GM11168 (cell line): ENCODE measurements around the gene SCUBE2.
"Not testable (repeated sequence)": the region's sequence is repeated elsewhere in the genome, so short reads cannot be mapped to it uniquely, and the experiment has no call there.

Experiments
- in situ Hi-C: fragments of 300-500 bp; cut with MboI; formaldehyde crosslinking; loops from one replicate; pipeline ENCODE4 v1.12.0; 2022; ENCODE audit warnings: low sequenced_read_pairs; ENCODE audit not compliant: unreplicated experiment

SCUBE2 gene

GRCh38 chr11:8979365-8979764, 112.0 kb downstream of the SCUBE2 start:
- in situ Hi-C loops: not testable (repeated sequence)

DNA sequence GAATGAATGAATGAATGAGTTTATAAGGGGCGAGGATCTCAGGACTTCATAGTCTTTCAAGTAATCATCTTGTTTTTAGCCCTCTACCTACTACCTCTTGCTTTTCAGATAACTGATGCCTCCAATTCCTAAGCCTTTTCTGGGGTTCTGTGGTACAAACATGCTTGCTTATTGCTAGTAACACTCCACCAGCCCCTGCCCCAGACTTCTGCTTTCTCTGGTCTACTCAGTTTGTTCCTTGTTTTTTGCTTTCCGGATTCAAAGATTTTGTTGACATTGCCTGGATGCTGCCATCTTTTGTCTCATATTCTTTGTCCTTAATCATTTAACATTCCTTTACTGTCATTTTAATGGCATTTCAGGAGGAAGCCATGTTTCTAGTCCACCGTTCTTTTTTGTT, 118.3 kb downstream of the SCUBE2 start:
- in situ Hi-C loops: loop anchor here (25.0 kb wide), 1 partner anchor 286 kb away; the partner anchor contains the start of genes RPL27A and TRIM66

DNA sequence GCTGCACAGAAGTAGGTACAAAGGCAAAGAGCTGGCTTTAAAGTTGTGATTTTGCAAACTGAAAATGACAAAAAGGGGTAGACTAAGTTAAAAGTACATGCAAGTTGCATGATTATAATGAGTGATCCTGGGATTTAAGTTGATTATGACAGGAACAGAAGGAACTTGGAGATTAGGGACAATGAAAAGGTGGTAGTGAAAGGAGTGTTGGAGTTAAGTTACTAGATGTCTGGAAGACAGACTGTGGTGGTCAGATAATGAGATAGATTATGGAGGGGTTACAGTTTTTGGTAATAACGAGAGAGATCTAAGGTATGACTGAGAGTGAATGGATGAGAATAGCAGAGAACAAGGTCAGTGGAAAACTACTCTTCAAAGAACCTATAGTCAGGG, 119.5 kb downstream of the SCUBE2 start:
- in situ Hi-C loops: loop anchor here (25.0 kb wide), 1 partner anchor 285 kb away; the partner anchor contains the start of genes RPL27A and TRIM66

GRCh38 chr11:8971196-8971923, 120.0 kb downstream of the SCUBE2 start:
- in situ Hi-C loops: loop anchor here (25.0 kb wide), 1 partner anchor 284 kb away; the partner anchor contains the start of genes RPL27A and TRIM66
